Mucosa of descending colon (tissue), 3 donors: ENCODE results near the gene MTUS2. TPM values are rescaled to one million over a fixed set of nuclear protein-coding genes. Genes with fewer than 3 reads are reported as not detected.

Experiments used
- ATAC-seq: fragments of 200-7000 bp; cut with Tn5 transposase; one replicate; pipeline ENCODE4 v1.9.1; 2020; ENCODE audit warnings: mild to moderate bottlenecking, moderate library complexity
- DNase-seq, 3 donors: peaks; one replicate each; pipeline ENCODE4 v3.0.0-alpha.2; 2020
- H3K36me3 ChIP-seq: fragments of 200-600 bp; one replicate; pipeline ENCODE4 v1.8.0; 2021; ENCODE audit warnings: low read depth, mild to moderate bottlenecking
- H3K4me1 ChIP-seq: fragments of 200-600 bp; one replicate; pipeline ENCODE4 v1.8.0; 2021; ENCODE audit warnings: low read depth, mild to moderate bottlenecking
- H3K4me3 ChIP-seq: fragments of 200-600 bp; one replicate; pipeline ENCODE4 v1.8.0; 2021; ENCODE audit warnings: mild to moderate bottlenecking
- H3K9me3 ChIP-seq: fragments of 200-600 bp; one replicate; pipeline ENCODE4 v1.8.0; 2021; ENCODE audit warnings: mild to moderate bottlenecking
- CTCF ChIP-seq: fragments of 200-600 bp; IDR thresholded peaks from one replicate; pipeline ENCODE4 v1.8.0; 2022; ENCODE audit warnings: antibody characterized with exemption, mild to moderate bottlenecking
- intact Hi-C, 2 donors: fragments of 100-400 bp; cut with DNase I in 1 of 2; cut with micrococcal nuclease in 1 of 2; formaldehyde crosslinking; loops; one replicate each; pipeline versions ENCODE4 v1.11.0 to v1.11.1; 2022; cut with DNase I, micrococcal nuclease
- total RNA-seq, 3 donors: library from RNA; stranded (reverse); fragmentation: NEBNext Ultra II Directional in 2 of 3; extraction: Animal tissue kit (Norgen Biotek cat#: 25700) in 2 of 3; gene quantifications; one replicate each; pipeline versions ENCODE4 v1.2.1 to v1.2.4, GENCODE V29; 2021 to 2023
- donor health status: DM: no; HTN: no; CAD: no; lungs with moderate emphysema.
- donor health status: DM: no; HTN: no; CAD: no.
- donor health status: DM: no; HTN: yes; CAD: no.

The MTUS2 gene
- total RNA-seq, 3 donors from 2014 or later: 0.09 to 0.85 (median 0.60) TPM

DNA sequence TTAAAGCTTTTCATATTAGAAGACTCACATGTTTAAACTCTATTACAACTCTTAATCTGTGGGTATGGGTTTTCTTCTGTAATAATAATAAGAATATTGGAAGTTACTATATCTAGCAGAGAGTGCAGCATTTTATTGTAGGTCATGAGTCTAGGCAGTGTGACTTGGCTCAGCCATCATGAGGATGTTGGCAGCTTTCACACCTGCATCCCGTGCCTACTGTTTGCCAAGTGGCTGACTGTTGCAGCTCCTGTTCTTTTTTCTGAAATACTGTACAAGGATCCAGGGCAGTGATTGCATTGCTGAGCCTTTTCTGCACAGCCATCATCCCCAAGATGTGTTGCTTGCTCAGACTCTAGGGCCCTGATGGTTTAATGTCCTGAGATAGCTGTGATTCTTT lies 47.4 kb downstream of the MTUS2 start:
- no peak for DNase-seq
- Histone ChIP-seq H3K9me3 (no peaks in the 10 kb centered on the region), H3K36me3 (no peaks in the 10 kb centered on the region), H3K4me1 (no peaks in the 10 kb centered on the region), H3K4me3 (no peak overlapping the region)
- intact Hi-C loops: no loop called here
- ATAC-seq: no peak
- TF ChIP-seq CTCF: no peak

- intact Hi-C loops: no loop called here
- H3K4me1 ChIP-seq: no peaks in the 10 kb centered on the region
- no peak for TF ChIP-seq CTCF
- DNase-seq: no peak
- ATAC-seq: no peak
- no peak overlapping the region for H3K4me3 ChIP-seq
- peaks cover 12% of the 10 kb centered on the region for H3K9me3 ChIP-seq
- H3K36me3 ChIP-seq: no peaks in the 10 kb centered on the region
These were observed 52.5 kb downstream of the MTUS2 start for GRCh38 chr13:28872427-28873176.

- DNase-seq: no peak
- Histone ChIP-seq H3K36me3 (no peaks in the 10 kb centered on the region), H3K9me3 (peaks cover 14% of the 10 kb centered on the region)
These were observed 55.9 kb downstream of the MTUS2 start for GRCh38 chr13:28875846-28876615.

DNA sequence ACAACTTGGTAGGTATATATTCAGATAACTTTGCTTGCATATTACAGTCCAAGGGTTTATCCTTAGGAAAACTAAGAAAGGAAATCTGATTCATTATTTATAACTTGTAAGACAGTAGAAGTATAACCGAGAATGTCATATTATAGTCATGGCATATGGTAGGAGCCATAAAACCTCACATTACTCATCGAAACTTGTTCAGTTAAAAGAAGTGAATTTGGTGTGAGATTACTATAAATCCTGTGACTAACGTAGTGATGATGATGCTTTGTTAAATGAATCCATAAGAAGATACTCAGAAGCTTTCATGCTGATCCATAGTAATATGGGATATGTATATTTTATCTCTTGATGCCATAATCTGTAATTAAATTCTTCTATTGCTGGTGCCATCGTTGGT lies 57.3 kb downstream of the MTUS2 start:
- H3K9me3 ChIP-seq: peaks cover 14% of the 10 kb centered on the region
- H3K36me3 ChIP-seq: no peaks in the 10 kb centered on the region
- no peaks in the 10 kb centered on the region for H3K4me1 ChIP-seq
- ATAC-seq (no peak), DNase-seq (no peak)
- intact Hi-C loops: no loop called here
- TF ChIP-seq CTCF: no peak
- no peak overlapping the region for H3K4me3 ChIP-seq

More at GRCh38 chr13:28875846-28876615, 55.9 kb downstream of the MTUS2 start:
- intact Hi-C loops: no loop called here
- no peak for TF ChIP-seq CTCF
- ATAC-seq: no peak
- no peaks in the 10 kb centered on the region for H3K4me1 ChIP-seq
- H3K4me3 ChIP-seq: no peak overlapping the region

GRCh38 chr13:28885181-28885580 lies 65.0 kb downstream of the MTUS2 start:
- no peak for TF ChIP-seq CTCF
- ATAC-seq: no peak
- intact Hi-C loops: no loop called here
- H3K9me3 ChIP-seq: no peaks in the 10 kb centered on the region
- no peaks in the 10 kb centered on the region for H3K4me1 ChIP-seq
- no peak for DNase-seq
- no peaks in the 10 kb centered on the region for H3K36me3 ChIP-seq
- no peak overlapping the region for H3K4me3 ChIP-seq
